GM19240 (cell line): ENCODE data around the gene SLC23A3.
"Not testable (repeated sequence)": the region's sequence is repeated elsewhere in the genome, so short reads cannot be mapped to it uniquely, and the experiment has no call there.

Experiments
- DNase-seq: peaks from one replicate; pipeline ENCODE4 v3.0.0; 2011; ENCODE audit warnings: low spot score; ENCODE audit not compliant: insufficient read length

The SLC23A3 gene

DNA sequence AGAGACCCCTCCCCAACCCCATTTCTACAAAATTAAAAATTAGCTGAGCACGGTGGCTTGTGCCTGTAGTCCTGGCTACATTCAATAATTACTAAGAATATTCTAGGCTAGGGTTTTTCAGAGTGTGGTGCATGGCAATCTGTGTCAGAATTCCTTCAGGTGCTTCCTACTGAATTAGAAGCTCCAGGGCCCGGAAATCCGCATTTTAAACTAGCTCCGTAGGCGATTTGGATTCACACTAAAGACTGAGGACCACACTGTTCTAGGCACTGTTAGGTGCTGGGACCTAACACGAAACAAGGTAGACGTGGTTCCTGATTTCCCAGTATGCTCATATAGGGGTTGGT is 36.1 kb upstream of the SLC23A3 start:
- no peak for DNase-seq

DNA sequence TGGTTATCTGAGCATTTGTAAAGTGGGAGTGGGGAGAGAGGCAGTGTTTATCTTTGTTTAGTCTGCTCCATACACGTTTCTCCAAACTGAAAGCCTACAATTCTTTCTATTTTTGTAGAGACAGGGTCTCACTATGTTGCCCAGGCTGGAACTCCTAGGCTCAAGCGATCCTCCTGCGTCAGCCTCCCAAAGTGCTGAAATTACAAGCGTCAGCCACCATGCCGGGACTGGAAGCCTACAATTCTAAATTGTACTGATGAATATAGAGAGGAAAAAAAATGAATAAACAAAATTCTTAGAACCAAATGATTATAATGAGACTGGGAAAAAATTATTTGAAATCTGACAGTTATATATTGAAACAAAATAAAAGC is 35.3 kb upstream of the SLC23A3 start:
- DNase-seq = no peak

DNA sequence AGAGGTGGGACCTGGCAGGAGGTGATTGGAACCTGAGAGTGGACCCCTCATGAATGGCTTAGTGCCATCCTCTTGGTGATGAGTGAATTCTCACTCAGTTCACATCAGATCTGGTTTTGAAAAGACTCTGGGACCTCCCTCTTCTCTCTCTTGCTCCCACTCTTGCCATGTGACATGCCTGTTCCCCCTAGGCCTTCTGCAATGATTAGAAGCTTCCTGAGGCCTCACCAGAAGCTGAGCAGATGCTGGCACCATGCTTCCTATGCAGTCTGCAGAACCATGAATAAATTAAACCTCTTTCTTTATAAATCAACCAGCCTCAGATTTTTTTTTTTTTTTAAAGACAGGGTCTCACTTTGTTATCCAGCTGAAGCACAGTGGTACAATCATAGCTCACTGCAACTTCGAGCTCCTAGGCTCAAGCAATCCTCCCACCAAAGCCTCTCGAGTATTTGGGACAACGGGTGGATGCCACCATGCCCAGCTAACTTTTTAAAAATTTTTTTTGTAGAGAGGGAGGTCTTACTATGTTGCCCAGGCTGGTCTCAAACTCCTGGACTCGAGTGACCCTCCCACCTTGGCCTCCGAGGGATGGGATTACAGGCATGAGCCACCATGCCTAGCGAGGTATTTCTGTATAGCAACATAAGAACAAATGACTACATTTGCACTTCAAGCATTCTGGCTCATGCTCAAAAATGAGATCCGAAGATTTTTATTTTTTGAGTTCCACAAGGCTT is 34.8 kb upstream of the SLC23A3 start:
- DNase-seq = no peak

DNA sequence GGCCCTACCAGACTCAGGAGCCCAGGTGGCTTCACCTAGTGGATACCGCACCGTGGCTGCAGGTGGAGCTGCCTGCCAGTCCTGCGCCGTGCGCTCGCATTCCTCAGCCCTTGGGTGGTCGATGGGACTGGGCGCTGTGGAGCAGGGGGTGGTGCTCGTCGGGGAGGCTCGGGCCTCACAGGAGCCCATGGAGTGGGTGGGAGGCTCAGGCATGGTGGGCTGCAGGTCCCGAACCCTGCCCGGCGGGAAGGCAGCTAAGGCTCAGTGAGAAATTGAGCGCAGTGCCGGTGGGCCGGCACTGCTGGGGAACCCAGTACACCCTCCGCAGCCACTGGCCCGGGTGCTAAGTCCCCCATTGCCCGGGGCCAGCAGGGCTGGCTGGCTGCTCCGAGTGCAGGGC is 31.5 kb upstream of the SLC23A3 start:
- not testable (repeated sequence) for DNase-seq

DNA sequence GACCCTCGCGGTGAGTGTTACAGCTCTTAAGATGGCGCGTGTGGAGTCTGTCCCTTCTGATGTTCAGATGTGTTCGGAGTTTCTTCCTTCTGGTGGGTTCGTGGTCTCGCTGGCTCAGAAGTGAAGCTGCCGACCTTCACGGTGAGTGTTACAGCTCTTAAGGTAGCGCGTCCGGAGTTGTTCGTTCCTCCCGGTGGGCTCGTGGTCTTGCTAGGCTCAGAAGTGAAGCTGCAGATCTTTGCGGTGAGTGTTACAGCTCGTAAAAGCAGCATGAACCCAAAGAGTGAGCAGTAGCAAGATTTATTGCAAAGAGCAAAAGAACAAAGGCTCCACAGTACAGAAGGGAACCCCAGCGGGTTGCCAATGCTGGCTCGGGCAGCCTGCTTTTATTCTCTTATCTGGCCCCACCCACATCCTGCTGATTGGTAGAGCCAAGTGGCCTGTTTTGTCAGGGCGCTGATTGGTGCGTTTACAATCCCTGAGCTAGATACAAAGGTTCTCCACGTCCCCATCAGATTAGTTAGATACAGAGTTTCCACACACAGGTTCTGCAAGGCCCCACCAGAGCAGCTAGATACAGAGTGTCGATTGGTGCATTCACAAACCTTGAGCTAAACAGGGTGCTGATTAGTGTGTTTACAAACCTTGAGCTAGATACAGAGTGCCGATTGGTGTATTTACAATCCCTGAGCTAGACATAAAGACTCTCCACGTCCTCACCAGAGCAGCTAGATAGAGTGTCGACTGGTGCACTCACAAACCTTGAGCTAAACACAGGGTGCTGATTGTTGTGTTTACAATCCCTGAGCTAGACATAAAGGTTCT is 30.9 kb upstream of the SLC23A3 start:
- DNase-seq = not testable (repeated sequence)

DNA sequence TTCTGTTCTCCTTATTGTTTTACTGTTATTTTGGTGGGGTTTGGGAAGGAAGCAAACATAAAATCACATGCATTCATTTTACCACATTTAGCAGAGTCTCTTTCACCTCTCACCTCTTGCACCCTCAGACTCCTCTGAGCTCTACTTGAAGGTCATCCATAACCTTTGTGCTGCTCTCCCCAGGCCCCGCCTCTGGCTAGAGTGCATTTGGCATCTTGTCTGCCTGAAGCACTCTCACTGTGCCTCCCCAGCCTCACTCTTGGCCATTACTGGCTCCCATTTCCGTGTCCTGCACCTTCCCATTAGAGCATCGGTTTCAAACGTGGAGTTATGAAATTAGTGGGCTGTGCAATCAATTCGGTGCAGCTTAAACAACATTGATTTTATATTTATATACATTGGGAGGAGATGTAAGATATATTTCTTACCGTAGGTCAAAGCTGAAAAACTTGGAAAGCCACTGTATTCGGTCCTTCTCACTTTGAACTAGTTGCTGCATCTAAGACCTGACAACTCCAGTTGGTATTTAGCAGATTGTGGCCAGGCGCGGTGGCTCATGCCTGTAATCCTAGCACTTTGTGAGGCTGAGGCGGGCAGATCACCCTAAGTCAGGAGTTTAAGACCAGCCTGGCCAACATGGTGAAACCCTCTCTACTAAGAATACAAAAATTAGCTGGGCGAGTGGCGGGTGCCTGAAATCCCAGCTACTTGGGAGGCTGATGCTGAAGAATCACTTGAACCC is 29.8 kb upstream of the SLC23A3 start:
- DNase-seq = no peak

DNA sequence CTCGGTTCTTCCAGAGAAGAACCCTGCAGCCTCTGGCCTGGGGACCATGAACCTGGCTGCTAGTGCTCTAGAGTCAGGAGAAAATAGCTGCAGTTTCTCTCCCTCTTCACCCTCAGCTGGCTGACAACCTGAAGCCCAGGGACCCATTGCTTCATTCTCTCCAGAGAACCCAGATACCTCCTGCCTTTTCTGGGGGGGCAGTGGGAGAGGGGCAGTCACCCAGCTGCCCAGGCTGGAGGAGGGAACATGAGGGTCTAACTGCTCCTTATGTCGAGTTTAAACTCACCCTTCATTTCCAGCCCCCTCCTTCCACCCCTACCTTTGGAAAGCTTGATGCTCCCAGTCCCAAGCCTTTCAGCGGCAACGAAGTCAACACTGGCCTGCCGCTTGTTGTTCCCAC is 29.1 kb upstream of the SLC23A3 start:
- DNase-seq = no peak

DNA sequence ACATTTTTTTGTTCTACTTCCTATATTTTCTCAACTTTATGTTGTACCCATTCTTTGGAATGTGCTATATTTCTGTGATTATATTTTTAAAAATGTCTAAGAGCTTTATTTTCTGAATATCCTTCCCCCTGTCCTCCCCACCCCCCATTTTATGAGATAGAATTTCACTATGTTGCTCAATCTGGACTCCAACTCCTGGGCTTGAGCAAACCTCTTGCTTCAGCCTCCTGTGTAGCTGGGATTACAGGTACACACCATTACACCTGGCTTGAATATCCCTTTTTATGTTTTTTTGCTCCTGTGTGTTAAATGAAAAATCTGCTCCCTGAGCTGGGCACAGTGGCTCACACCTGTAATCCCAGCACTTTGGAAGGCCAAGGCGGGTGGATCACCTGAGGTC is 27.6 kb upstream of the SLC23A3 start:
- DNase-seq = no peak

DNA sequence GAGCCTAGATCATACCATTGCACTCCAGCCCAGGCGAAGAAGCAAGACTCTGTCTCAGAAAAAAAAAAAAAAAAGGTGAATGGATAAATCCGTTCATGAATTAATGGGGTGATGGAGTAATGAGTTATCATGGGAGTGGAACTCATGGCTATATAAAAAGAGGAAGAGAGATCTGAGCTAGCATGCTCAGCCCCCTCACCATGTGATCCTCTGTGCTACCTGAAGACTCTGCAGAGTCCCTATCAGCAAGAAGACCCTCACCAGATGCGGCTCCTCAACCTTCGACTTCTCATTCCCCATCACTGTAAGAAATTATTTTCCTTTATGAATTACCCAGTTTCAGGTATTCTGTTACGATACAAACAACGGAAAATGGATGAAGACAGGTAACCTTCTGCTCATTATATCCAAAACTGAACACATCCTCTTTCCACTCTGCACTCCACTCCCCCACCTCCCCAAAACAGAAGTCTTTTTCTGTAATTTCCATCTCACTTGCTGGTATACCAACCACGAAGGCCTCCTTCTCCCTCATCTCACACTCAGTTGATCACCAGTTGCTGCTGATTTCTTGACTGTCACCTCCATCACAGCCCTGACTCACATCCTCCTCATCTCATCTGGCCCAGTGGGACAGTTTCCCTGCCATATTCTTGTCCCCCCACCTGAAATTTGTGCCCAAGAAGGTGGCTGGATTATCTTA is 17.1 kb upstream of the SLC23A3 start:
- no peak for DNase-seq

DNA sequence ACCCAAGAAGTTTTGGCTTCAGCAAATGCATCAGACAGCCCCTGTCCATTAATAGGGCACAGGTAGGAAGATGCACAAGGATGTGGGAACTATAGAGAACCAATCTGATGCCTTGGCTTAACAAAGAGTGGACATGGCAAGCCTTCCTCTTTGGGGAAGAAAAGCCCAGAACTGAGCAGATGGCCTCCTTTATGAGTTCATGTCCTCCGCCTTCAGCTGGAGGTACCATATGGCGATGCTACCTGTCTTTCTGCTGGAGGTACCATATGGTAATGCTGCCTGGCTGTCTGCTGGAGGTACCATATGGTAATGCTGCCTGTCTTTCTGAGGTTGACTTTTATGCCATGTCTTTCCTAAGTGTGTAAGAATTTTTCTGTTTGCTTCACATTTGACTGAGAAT is 14.3 kb upstream of the SLC23A3 start:
- no peak for DNase-seq

DNA sequence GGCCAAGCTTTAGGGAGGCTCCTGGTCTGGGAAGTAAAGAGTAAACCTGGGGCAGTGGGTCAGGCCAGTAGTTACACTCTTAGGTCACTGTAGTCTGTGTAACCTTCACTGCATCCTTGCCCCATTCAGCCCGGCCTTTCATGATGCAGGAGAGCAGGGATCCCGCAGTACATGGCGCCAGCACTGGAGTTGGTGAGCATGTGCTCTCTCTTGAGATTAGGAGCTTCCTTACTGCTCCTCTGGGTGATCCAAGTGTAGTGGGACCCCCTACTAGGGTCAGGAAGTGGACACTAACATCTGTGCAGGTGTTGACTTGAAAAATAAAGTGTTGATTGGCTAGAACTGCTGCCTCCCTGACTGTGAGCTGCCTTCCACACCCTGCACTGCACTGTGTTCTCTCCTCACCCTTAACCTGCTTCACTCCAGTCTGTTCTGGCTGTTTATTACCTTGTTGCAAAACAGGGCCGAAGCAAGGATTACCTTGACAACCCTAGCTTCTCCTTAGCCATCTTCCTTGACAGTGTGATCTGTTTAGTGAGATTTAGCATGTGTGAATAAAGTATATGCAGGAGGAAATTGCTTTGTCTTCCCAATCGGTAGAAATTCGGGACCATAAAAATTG is 13.4 kb upstream of the SLC23A3 start:
- no peak for DNase-seq

DNA sequence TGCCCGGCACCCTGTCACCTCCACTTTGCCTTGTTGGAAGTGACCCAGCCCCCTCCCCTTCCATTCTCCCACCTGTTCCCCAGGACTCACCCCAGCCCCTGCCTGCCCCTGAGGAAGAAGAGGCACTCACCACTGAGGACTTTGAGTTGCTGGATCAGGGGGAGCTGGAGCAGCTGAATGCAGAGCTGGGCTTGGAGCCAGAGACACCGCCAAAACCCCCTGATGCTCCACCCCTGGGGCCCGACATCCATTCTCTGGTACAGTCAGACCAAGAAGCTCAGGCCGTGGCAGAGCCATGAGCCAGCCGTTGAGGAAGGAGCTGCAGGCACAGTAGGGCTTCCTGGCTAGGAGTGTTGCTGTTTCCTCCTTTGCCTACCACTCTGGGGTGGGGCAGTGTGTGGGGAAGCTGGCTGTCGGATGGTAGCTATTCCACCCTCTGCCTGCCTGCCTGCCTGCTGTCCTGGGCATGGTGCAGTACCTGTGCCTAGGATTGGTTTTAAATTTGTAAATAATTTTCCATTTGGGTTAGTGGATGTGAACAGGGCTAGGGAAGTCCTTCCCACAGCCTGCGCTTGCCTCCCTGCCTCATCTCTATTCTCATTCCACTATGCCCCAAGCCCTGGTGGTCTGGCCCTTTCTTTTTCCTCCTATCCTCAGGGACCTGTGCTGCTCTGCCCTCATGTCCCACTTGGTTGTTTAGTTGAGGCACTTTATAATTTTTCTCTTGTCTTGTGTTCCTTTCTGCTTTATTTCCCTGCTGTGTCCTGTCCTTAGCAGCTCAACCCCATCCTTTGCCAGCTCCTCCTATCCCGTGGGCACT is 12.7 kb upstream of the SLC23A3 start:
- no peak for DNase-seq

DNA sequence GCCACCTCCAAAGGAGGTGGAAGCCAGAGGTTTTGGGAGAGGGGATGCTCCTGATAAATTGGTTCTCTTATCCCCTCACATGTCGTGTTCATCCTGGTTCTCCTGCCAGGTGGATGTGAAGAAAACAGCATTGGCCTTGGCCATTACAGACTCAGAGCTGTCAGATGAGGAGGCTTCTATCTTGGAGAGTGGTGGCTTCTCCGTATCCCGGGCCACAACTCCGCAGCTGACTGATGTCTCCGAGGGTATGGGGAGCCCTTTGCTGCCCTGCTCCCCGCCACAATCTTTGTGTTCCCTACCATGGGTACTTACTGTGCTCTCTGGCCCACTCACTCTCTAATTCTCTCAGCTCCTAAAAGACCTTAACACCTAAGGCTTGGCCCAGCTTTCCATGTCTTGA is 11.7 kb upstream of the SLC23A3 start:
- no peak for DNase-seq

DNA sequence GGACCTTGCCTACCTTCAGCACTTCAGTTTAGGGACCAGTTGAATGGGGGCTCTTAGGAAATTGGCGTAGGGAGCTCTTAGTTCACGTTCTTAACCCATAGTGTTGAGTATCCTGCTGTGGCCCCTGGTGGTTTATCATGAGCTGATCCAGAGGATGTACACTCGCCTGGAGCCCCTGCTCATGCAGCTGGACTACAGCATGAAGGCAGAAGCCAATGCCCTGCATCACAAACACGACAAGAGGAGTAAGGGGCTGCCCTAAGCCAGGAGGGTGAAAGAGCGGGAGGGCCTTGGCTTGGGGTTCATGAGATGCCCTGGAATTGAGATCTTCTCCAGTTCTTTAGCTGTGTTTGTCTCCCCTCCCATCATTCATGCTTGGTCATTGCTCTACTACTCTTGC is 11.1 kb upstream of the SLC23A3 start:
- DNase-seq = no peak

DNA sequence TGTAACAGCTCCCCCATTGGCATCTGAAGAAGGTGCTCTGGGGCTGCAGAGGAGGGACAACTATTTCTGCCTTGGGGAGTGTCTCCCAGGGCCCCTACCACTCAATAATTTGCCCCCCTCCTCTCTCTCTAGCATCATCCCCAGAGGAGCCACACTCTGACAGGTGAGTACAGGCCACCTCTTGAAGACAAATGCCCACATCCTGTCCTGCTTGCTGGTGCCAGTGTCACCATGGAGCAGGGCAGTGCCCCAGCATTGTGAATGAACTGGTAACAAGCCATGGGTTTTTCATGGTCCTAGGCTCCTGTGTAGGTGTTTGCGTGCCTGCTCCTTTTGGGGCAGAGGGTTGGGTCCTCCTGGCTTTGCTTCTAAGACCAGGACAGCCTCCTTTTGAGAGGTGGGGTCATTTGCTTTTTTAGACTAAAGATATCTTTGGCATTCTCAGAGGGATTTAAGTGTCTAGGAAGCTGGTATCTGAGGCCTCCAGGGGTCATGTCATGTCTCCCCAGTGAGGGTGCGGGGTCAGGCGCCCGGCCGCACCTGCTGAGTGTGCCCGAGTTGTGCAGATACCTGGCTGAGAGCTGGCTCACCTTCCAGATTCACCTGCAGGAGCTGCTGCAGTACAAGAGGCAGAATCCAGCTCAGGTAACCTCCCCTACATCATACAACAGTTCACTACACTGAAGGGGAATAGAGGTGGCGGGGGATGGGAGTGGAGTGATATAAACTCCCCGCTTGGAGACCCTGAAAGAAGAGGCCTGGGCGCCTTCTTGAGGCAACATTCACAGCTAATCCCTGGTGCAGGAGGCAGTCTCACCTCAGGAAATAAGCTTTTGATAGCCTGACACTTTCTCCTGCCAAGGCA is 10.0 kb upstream of the SLC23A3 start:
- no peak for DNase-seq

DNA sequence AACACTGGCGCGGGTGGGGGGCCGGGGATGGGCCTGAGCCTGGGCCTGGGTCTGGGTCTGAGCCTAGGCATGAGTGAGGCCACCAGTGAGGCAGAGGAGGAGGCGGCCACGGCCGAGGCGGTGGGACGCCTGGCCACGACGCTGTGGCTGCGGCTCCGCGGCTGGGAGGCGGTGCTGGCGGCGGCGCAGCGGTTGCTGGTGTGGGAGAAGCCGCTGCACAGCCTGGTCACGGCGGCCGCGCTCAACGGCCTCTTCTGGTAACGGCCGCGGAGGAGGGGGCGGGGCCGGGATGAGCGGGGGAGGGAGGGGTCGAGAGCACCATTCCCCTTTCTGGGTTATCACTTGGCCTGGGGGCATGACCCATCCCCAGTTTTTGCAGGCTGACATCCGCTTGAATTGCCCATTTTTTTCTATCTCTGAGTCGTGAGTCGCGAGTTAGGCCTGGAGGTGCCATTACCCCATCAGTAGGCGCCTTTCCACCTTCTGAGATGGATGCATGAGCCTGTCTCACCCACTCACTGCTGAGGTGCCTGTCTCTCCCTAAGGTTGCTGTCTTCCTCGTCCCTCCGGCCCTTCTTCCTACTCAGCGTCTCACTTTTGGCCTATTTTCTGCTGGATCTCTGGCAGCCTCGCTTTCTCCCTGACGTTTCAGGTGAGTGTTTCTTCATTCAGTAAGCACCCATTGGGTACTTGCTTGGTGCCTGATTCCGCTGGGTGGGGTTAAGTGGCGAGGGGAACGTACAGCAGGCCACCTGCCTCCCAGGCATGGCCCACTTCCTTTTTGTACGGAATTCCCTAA is 8.7 kb upstream of the SLC23A3 start:
- no peak for DNase-seq

DNA sequence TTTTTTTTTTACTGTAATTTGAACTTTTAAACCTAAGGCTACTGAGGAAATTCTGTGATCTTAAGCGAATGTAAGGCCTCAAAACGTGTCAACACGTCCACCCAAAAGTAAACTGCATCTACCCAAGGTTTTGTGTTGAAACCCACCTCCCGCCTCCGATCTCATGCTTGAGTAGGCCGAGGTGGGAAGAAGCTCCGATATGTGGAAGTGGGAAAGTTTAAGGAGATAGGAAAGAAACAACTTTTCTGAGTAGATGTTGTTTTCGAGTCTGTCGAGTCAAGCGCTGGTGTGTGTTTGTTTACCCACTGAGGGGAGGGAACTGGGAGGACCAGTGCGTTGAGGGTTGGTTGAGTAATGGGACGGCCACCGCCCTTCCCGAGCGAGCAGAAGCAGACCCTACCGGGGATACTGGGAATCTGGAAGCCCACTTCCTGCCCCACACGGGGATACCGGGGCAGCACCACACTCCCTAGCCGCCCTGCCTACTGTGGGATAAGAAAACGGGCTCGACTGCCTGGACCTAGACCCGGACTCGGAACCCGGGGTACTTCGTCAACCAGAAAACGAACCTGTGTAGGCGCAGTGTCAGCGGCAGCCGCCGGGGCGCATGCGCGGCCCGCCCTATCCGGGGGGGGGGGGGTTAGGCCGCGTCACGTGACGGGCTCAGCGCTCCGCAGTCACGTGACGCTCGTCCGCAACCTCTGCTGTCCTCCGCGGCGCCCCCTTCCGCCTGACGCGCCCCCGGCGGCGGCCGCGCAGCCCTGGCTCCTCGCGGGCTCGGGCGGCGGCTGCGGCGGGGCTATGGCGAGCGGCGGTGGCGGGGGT is 7.9 kb upstream of the SLC23A3 start, which contains the start of gene RETREG2:
Gene RETREG2, plus strand, starts transcription at position 724 of the 825 bp plus-strand sequence. Its CDS starts 78 bp downstream, at position 802.
- DNase-seq = peak; percentile 84
